HFFc6 (cell line): ENCODE results near the gene DISP3. TPM values are rescaled to one million over a fixed set of nuclear protein-coding genes. Genes with fewer than 3 reads are reported as not detected.

Experiments
- DNase-seq: peaks from one replicate; pipeline ENCODE4 v3.0.0-alpha.2; 2018
- H3K27ac Mint-ChIP-seq: 2 replicates; pipeline ENCODE4 v1.8.0; 2020; ENCODE audit warnings: mild to moderate bottlenecking, mixed read lengths
- H3K27me3 Mint-ChIP-seq: 2 replicates; pipeline ENCODE4 v1.8.0; 2021; ENCODE audit warnings: mild to moderate bottlenecking, moderate library complexity, mixed read lengths; ENCODE audit not compliant: insufficient read depth
- H3K36me3 Mint-ChIP-seq: 2 replicates; pipeline ENCODE4 v1.8.0; 2021; ENCODE audit warnings: low read depth, mixed read lengths
- H3K4me1 Mint-ChIP-seq: 2 replicates; pipeline ENCODE4 v1.8.0; 2020; ENCODE audit warnings: low read depth, mixed read lengths
- H3K4me3 Mint-ChIP-seq: 2 replicates; pipeline ENCODE4 v1.8.0; 2020; ENCODE audit warnings: mild to moderate bottlenecking, moderate library complexity, mixed read lengths
- H3K9me3 Mint-ChIP-seq: 2 replicates; pipeline ENCODE4 v1.8.0; 2020; ENCODE audit warnings: mild to moderate bottlenecking, mixed read lengths
- total RNA-seq, 6 experiments: library from RNA; stranded (reverse); fragmentation: NEBNext Ultra II Directional; extraction: Animal tissue kit (Norgen Biotek cat#: 25700); gene quantifications; 2 replicates in 1 of 6; 3 replicates in 5 of 6; pipeline ENCODE4 v1.2.3, GENCODE V29; 2021
- TF ChIP-seq, protein P1 (sequence below): fragments of 200-600 bp; sonication (generic); IDR thresholded peaks from 2 replicates; pipeline ENCODE4 v1.5.0; 2021; ENCODE audit warnings: antibody characterized with exemption, mild to moderate bottlenecking

Gene DISP3
- total RNA-seq, 6 experiments from 2014 or later, result not detected

DNA sequence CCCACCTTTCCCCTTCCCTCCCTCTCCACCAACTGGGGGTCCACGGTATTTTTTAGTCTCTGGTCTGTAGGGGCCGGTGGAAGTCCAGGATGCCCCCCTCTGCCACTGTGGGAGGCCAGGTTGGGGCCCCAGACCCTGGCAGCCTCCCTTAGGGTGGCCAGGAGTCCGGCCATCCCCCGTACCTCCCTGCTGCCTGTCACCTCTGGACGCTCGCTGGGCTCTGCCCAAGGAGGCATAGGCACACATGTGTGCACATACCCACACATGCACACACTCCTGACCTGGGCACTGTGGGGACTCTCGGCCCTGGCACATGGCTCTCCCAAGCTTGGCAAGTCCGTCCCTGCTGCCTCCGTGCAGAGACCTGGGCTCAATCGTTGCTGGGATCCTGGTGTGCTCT lies 53.0 kb downstream of the DISP3 start:
- Mint-ChIP-seq H3K4me1 (no peaks in the 10 kb centered on the region), H3K9me3 (no peaks in the 10 kb centered on the region), H3K27me3 (peaks cover 12% of the 10 kb centered on the region), H3K36me3 (no peaks in the 10 kb centered on the region), H3K4me3 (no peak overlapping the region), H3K27ac (no peak overlapping the region)
- TF ChIP-seq, protein P1, sequence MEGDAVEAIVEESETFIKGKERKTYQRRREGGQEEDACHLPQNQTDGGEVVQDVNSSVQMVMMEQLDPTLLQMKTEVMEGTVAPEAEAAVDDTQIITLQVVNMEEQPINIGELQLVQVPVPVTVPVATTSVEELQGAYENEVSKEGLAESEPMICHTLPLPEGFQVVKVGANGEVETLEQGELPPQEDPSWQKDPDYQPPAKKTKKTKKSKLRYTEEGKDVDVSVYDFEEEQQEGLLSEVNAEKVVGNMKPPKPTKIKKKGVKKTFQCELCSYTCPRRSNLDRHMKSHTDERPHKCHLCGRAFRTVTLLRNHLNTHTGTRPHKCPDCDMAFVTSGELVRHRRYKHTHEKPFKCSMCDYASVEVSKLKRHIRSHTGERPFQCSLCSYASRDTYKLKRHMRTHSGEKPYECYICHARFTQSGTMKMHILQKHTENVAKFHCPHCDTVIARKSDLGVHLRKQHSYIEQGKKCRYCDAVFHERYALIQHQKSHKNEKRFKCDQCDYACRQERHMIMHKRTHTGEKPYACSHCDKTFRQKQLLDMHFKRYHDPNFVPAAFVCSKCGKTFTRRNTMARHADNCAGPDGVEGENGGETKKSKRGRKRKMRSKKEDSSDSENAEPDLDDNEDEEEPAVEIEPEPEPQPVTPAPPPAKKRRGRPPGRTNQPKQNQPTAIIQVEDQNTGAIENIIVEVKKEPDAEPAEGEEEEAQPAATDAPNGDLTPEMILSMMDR, result no peak
- DNase-seq, result no peak

- H3K27me3 Mint-ChIP-seq, result peaks cover 8% of the 10 kb centered on the region
- H3K27ac Mint-ChIP-seq, result no peak overlapping the region
- TF ChIP-seq, protein P1, result no peak
- no peak overlapping the region for H3K4me3 Mint-ChIP-seq
- H3K9me3 Mint-ChIP-seq, result no peaks in the 10 kb centered on the region
- no peaks in the 10 kb centered on the region for H3K36me3 Mint-ChIP-seq
- DNase-seq, result no peak
- no peaks in the 10 kb centered on the region for H3K4me1 Mint-ChIP-seq
Measured at GRCh38 chr1:11533790-11534787, 55.1 kb downstream of the DISP3 start.

GRCh38 chr1:11534846-11535245 lies 55.9 kb downstream of the DISP3 start:
- H3K4me3 Mint-ChIP-seq, result no peak overlapping the region
- no peaks in the 10 kb centered on the region for H3K9me3 Mint-ChIP-seq
- H3K4me1 Mint-ChIP-seq, result no peaks in the 10 kb centered on the region
- peaks cover 7% of the 10 kb centered on the region for H3K27me3 Mint-ChIP-seq
- no peak overlapping the region for H3K27ac Mint-ChIP-seq
- DNase-seq, result no peak
- no peaks in the 10 kb centered on the region for H3K36me3 Mint-ChIP-seq
- TF ChIP-seq, protein P1, result peak; percentile 11; the same call in 1 of the 2 replicates

GRCh38 chr1:11535316-11535715 lies 56.4 kb downstream of the DISP3 start:
- Mint-ChIP-seq H3K9me3 (no peaks in the 10 kb centered on the region), H3K36me3 (no peaks in the 10 kb centered on the region)

GRCh38 chr1:11535761-11536572 lies 57.0 kb downstream of the DISP3 start:
- no peaks in the 10 kb centered on the region for H3K4me1 Mint-ChIP-seq
- H3K27ac Mint-ChIP-seq, result no peak overlapping the region
- no peaks in the 10 kb centered on the region for H3K36me3 Mint-ChIP-seq
- peak; percentile 9 for DNase-seq
- TF ChIP-seq, protein P1, result no peak
- no peaks in the 10 kb centered on the region for H3K9me3 Mint-ChIP-seq
- H3K27me3 Mint-ChIP-seq, result peaks cover 11% of the 10 kb centered on the region
- no peak overlapping the region for H3K4me3 Mint-ChIP-seq

More at GRCh38 chr1:11535316-11535715, 56.4 kb downstream of the DISP3 start:
- TF ChIP-seq, protein P1, result no peak
- DNase-seq, result no peak
- Mint-ChIP-seq H3K4me1 (no peaks in the 10 kb centered on the region), H3K27me3 (peaks cover 8% of the 10 kb centered on the region), H3K4me3 (no peak overlapping the region), H3K27ac (no peak overlapping the region)
